ENCODE data around the gene PMEPA1. TPM values are rescaled to one million over a fixed set of nuclear protein-coding genes. Genes with fewer than 3 reads are reported as not detected.

Gene PMEPA1
- total RNA-seq, 1 donor from 2014 or later = 151 TPM

- TF ChIP-seq CTCF (IDR thresholded peaks at IDR 0.05) = no peak
- Mint-ChIP-seq H3K36me3 (ENCODE audit: low read depth) (peaks cover 7% of the 10 kb centered on the region), H3K27me3 (ENCODE audit: low read depth) (no peaks in the 10 kb centered on the region), H3K27ac (ENCODE audit: unreplicated experiment) (no peak overlapping the region), H3K4me1 (ENCODE audit: low read depth) (peaks cover 93% of the 10 kb centered on the region), H3K9me3 (ENCODE audit: low read depth) (no peaks in the 10 kb centered on the region), H3K4me3 (ENCODE audit: unreplicated experiment) (no peak overlapping the region)
- DNase-seq (ENCODE audit: low spot score) = no peak
Measured at GRCh38 chr20:57680934-57681914, 28.6 kb downstream of the PMEPA1 start.

GRCh38 chr20:57680131-57680716, 29.6 kb downstream of the PMEPA1 start:
- no peaks in the 10 kb centered on the region for H3K9me3 Mint-ChIP-seq (ENCODE audit: low read depth)
- no peaks in the 10 kb centered on the region for H3K27me3 Mint-ChIP-seq (ENCODE audit: low read depth)

DNA sequence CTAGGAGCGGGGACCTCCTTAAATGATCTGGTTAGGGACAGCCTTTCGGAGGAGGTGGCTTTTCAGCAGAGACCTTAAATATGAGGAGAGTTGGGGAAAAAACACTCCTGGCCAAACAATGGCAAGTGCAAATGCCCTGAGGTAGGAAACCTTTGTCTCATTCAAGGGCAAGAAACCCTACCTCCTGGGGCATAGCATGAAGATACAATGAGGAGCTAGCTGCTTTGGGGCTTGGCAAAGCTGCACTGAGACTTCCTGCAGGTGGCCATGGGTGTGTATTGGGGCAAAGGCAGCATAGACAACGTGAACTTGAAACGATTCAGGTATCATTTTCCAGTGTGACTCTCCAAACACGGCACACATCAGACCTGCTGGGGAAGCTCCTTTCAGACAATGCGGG, 30.7 kb downstream of the PMEPA1 start:
- DNase-seq (ENCODE audit: low spot score) = no peak

More at GRCh38 chr20:57680131-57680716, 29.6 kb downstream of the PMEPA1 start:
- TF ChIP-seq CTCF (IDR thresholded peaks at IDR 0.05) = no peak
- peak overlapping the region; percentile 50 for H3K27ac Mint-ChIP-seq (ENCODE audit: unreplicated experiment)
- H3K4me1 Mint-ChIP-seq (ENCODE audit: low read depth) = peaks cover 90% of the 10 kb centered on the region
- no peak for DNase-seq (ENCODE audit: low spot score)
- H3K36me3 Mint-ChIP-seq (ENCODE audit: low read depth) = peaks cover 6% of the 10 kb centered on the region
- peak overlapping the region; percentile 26 for H3K4me3 Mint-ChIP-seq (ENCODE audit: unreplicated experiment)

GRCh38 chr20:57678340-57678739, 31.5 kb downstream of the PMEPA1 start:
- Mint-ChIP-seq H3K36me3 (ENCODE audit: low read depth) (peaks cover 7% of the 10 kb centered on the region), H3K9me3 (ENCODE audit: low read depth) (no peaks in the 10 kb centered on the region), H3K27me3 (ENCODE audit: low read depth) (no peaks in the 10 kb centered on the region), H3K4me1 (ENCODE audit: low read depth) (peaks cover 88% of the 10 kb centered on the region), H3K4me3 (ENCODE audit: unreplicated experiment) (no peak overlapping the region), H3K27ac (ENCODE audit: unreplicated experiment) (no peak overlapping the region)
- no peak for DNase-seq (ENCODE audit: low spot score)
- no peak for TF ChIP-seq CTCF (IDR thresholded peaks at IDR 0.05)

More for the DNA sequence above, 30.7 kb downstream of the PMEPA1 start:
- Mint-ChIP-seq H3K36me3 (ENCODE audit: low read depth) (peaks cover 7% of the 10 kb centered on the region), H3K27me3 (ENCODE audit: low read depth) (no peaks in the 10 kb centered on the region), H3K4me3 (ENCODE audit: unreplicated experiment) (no peak overlapping the region), H3K4me1 (ENCODE audit: low read depth) (peaks cover 88% of the 10 kb centered on the region), H3K27ac (ENCODE audit: unreplicated experiment) (no peak overlapping the region), H3K9me3 (ENCODE audit: low read depth) (no peaks in the 10 kb centered on the region)
- no peak for TF ChIP-seq CTCF (IDR thresholded peaks at IDR 0.05)

GRCh38 chr20:57677584-57677982, 32.2 kb downstream of the PMEPA1 start:
- Mint-ChIP-seq H3K4me3 (ENCODE audit: unreplicated experiment) (no peak overlapping the region), H3K27ac (ENCODE audit: unreplicated experiment) (no peak overlapping the region), H3K9me3 (ENCODE audit: low read depth) (no peaks in the 10 kb centered on the region), H3K36me3 (ENCODE audit: low read depth) (peaks cover 7% of the 10 kb centered on the region), H3K27me3 (ENCODE audit: low read depth) (no peaks in the 10 kb centered on the region), H3K4me1 (ENCODE audit: low read depth) (peaks cover 85% of the 10 kb centered on the region)
- TF ChIP-seq CTCF (IDR thresholded peaks at IDR 0.05) = no peak
- DNase-seq (ENCODE audit: low spot score) = no peak
